Smooth muscle cell (in vitro differentiated cells): Measurements from ENCODE around the gene OCA2. TPM values are rescaled to one million over a fixed set of nuclear protein-coding genes. Genes with fewer than 3 reads are reported as not detected.
"Not testable (repeated sequence)": the region's sequence is repeated elsewhere in the genome, so short reads cannot be mapped to it uniquely, and the experiment has no call there.

Experiments
- DNase-seq: peaks from one replicate; lab custom pipeline; 2025; ENCODE audit not compliant: unreplicated experiment; lab: John Stamatoyannopoulos, UW
- H2AFZ ChIP-seq: fragments of 200-600 bp; sonication (generic); 2 replicates; pipeline ENCODE4 v1.6.0; 2016; ENCODE audit warnings: antibody characterized with exemption, low read depth, mild to moderate bottlenecking
- H3F3A ChIP-seq: fragments of 200-600 bp; sonication (generic); 2 replicates; pipeline ENCODE4 v1.6.0; 2017; ENCODE audit warnings: antibody characterized with exemption, low read depth
- H3K27ac ChIP-seq: fragments of 200-600 bp; sonication (generic); 2 replicates; pipeline ENCODE4 v1.5.1; 2016; ENCODE audit warnings: low read depth, mild to moderate bottlenecking
- H3K27me3 ChIP-seq: fragments of 200-600 bp; sonication (generic); 2 replicates; pipeline ENCODE4 v1.6.1; 2016; ENCODE audit warnings: low read depth, mild to moderate bottlenecking
- H3K36me3 ChIP-seq: fragments of 200-600 bp; sonication (generic); 2 replicates; pipeline ENCODE4 v1.5.1; 2016; ENCODE audit warnings: low read depth
- H3K4me1 ChIP-seq: fragments of 200-600 bp; sonication (generic); 2 replicates; pipeline ENCODE4 v1.5.1; 2016; ENCODE audit warnings: low read depth
- H3K4me2 ChIP-seq: fragments of 200-600 bp; sonication (generic); 2 replicates; pipeline ENCODE4 v1.6.0; 2016; ENCODE audit warnings: mild to moderate bottlenecking
- H3K4me3 ChIP-seq: fragments of 200-600 bp; sonication (generic); 2 replicates; pipeline ENCODE4 v1.5.1; 2016; ENCODE audit warnings: mild to moderate bottlenecking
- H3K79me2 ChIP-seq: fragments of 200-600 bp; sonication (generic); 2 replicates; pipeline ENCODE4 v1.6.0; 2016; ENCODE audit warnings: low read depth, mild to moderate bottlenecking
- H3K9ac ChIP-seq: fragments of 200-600 bp; sonication (generic); 2 replicates; pipeline ENCODE4 v1.6.0; 2016; ENCODE audit warnings: low read depth
- H3K9me3 ChIP-seq: fragments of 200-600 bp; sonication (generic); replicated peaks from 2 replicates; pipeline ENCODE4 v1.5.1; 2016; ENCODE audit warnings: low read depth
- H4K20me1 ChIP-seq: fragments of 200-600 bp; sonication (generic); 2 replicates; pipeline ENCODE4 v1.6.0; 2016; ENCODE audit warnings: low read depth
- CTCF ChIP-seq: fragments of 200-600 bp; sonication (generic); IDR thresholded peaks from 2 replicates; pipeline ENCODE4 v1.5.1; 2017; ENCODE audit warnings: borderline replicate concordance, mild to moderate bottlenecking, antibody characterized with exemption; ENCODE audit not compliant: insufficient read depth, poor library complexity, severe bottlenecking
- WGBS: methylation state at CpG from one replicate; pipeline ENCODE4 v1.1.7; 2016; ENCODE audit warnings: low lambda C conversion rate; 5-methylcytosine and 5-hydroxymethylcytosine counted together
- polyA plus RNA-seq: library from polyadenylated mRNA; unstranded; fragments of >200 nt; fragmentation: Nextera tagmentation; extraction: Ambion mirVana; gene quantifications from 2 replicates; pipeline ENCODE4 v1.2.1, GENCODE V29; 2016
- total RNA-seq: library from RNA; depleted of rRNA; stranded (reverse); fragments of >200 nt; gene quantifications from 2 replicates; pipeline ENCODE4 v1.2.3, GENCODE V29; 2014

The OCA2 gene
- total RNA-seq (not detected in 2 replicates), polyA plus RNA-seq (0.16 TPM in 1 of 2 replicates, not detected in the other)

- Histone ChIP-seq H2AFZ (peak within 1 kb of the TSS; percentile 37), H3K27me3 (peaks cover 57% of the 10 kb centered on the region), H3K9me3 (no peaks in the 10 kb centered on the region), H3K27ac (no peak within 1 kb of the TSS), H3K36me3 (no peaks in the 10 kb centered on the region), H3K9ac (no peak within 1 kb of the TSS), H3F3A (peaks cover 22% of the 10 kb centered on the region), H4K20me1 (peaks cover 12% of the 10 kb centered on the region), H3K79me2 (no peaks in the 10 kb centered on the region), H3K4me2 (peak within 1 kb of the TSS; percentile 80), H3K4me1 (peaks cover 30% of the 10 kb centered on the region), H3K4me3 (peak within 1 kb of the TSS; percentile 40)
- WGBS: under 1% methylated on average over 27 of the region's 52 CpGs
- DNase-seq: peak; percentile 45
- peak; percentile 46 for TF ChIP-seq CTCF
These were observed at the start of gene OCA2 for GRCh38 chr15:28098766-28099554. TSS of gene OCA2 (minus strand) at chr15:28099315. CDS start at chr15:28081874, 17,441 bp downstream.

GRCh38 chr15:28147801-28148200 lies 48.7 kb upstream of the OCA2 start:
- 93% methylated on average over 3 of the region's 3 CpGs for WGBS

GRCh38 chr15:28145419-28145818 lies 46.3 kb upstream of the OCA2 start:
- DNase-seq, H3K4me1 ChIP-seq, H3K9ac ChIP-seq, H3F3A ChIP-seq, H4K20me1 ChIP-seq, H3K27me3 ChIP-seq, H3K36me3 ChIP-seq, H2AFZ ChIP-seq, H3K4me3 ChIP-seq, H3K27ac ChIP-seq, H3K9me3 ChIP-seq, H3K4me2 ChIP-seq: not testable (repeated sequence)
- WGBS: 96% methylated on average over 4 of the region's 4 CpGs
- H3K79me2 ChIP-seq: peaks cover 15% of the 10 kb centered on the region

More at GRCh38 chr15:28147801-28148200, 48.7 kb upstream of the OCA2 start:
- Histone ChIP-seq H3K4me2 (no peak overlapping the region), H3K27me3 (no peaks in the 10 kb centered on the region), H3K4me3 (no peak overlapping the region), H4K20me1 (no peaks in the 10 kb centered on the region), H3K9me3 (no peaks in the 10 kb centered on the region), H3K4me1 (no peaks in the 10 kb centered on the region), H3K9ac (no peak overlapping the region), H3F3A (no peaks in the 10 kb centered on the region), H3K36me3 (no peaks in the 10 kb centered on the region), H2AFZ (no peak overlapping the region), H3K27ac (no peak overlapping the region), H3K79me2 (peaks cover 23% of the 10 kb centered on the region)
- DNase-seq: no peak
- no peak for TF ChIP-seq CTCF

- no peaks in the 10 kb centered on the region for H3F3A ChIP-seq
- no peak overlapping the region for H2AFZ ChIP-seq
- no peaks in the 10 kb centered on the region for H3K4me1 ChIP-seq
- H3K27me3 ChIP-seq: no peaks in the 10 kb centered on the region
- H3K4me3 ChIP-seq: no peak overlapping the region
- H3K4me2 ChIP-seq: no peak overlapping the region
- WGBS: 98% methylated on average over 6 of the region's 6 CpGs
- H3K9me3 ChIP-seq: no peaks in the 10 kb centered on the region
- TF ChIP-seq CTCF: no peak
- H3K36me3 ChIP-seq: no peaks in the 10 kb centered on the region
- H3K27ac ChIP-seq: no peak overlapping the region
- DNase-seq: no peak
- no peaks in the 10 kb centered on the region for H3K79me2 ChIP-seq
- no peak overlapping the region for H3K9ac ChIP-seq
- H4K20me1 ChIP-seq: no peaks in the 10 kb centered on the region
These were observed 40.9 kb upstream of the OCA2 start for GRCh38 chr15:28140062-28140461.

GRCh38 chr15:28137408-28138039 lies 38.4 kb upstream of the OCA2 start:
- not testable (repeated sequence) for H3K4me2 ChIP-seq, DNase-seq, H4K20me1 ChIP-seq, H3F3A ChIP-seq, H3K9me3 ChIP-seq, H3K79me2 ChIP-seq, H3K36me3 ChIP-seq, H2AFZ ChIP-seq, H3K4me3 ChIP-seq, H3K4me1 ChIP-seq, H3K27ac ChIP-seq, H3K9ac ChIP-seq, H3K27me3 ChIP-seq
- 84% methylated on average over 9 of the region's 9 CpGs for WGBS

- H3K27ac ChIP-seq, H3K4me3 ChIP-seq, H3K79me2 ChIP-seq, H3K9me3 ChIP-seq, DNase-seq, H3F3A ChIP-seq, H3K36me3 ChIP-seq, H3K9ac ChIP-seq, H3K27me3 ChIP-seq, H3K4me2 ChIP-seq, H3K4me1 ChIP-seq, H4K20me1 ChIP-seq, H2AFZ ChIP-seq: not testable (repeated sequence)
- 96% methylated on average over 6 of the region's 6 CpGs for WGBS
These were observed 37.3 kb upstream of the OCA2 start for GRCh38 chr15:28136236-28136904.
